HCT116 (cell line): ENCODE measurements around the gene PEX26. TPM values are rescaled to one million over a fixed set of nuclear protein-coding genes. Genes with fewer than 3 reads are reported as not detected.

Experiments
- ATAC-seq: fragments of 200-7000 bp; cut with Tn5 transposase; 2 replicates; pipeline ENCODE4 v1.9.1; 2020; ENCODE audit warnings: mild to moderate bottlenecking, moderate library complexity
- BruUV-seq: library from RNA; stranded (reverse); fragments of 400-500 nt; replicated peaks from 2 replicates; lab custom pipeline; 2021; lab: Mats Ljungman, UMichigan
- CTCF ChIA-PET: fragments of 300-600 bp; sonication (Branson Sonifier 250); formaldehyde crosslinking; loops from one replicate; lab custom pipeline; 2021; ENCODE audit warnings: antibody characterized with exemption; lab: Charles Lee
- POLR2A ChIA-PET: fragments of 300-600, 350-600 bp; sonication (Branson Sonifier 250); formaldehyde crosslinking; loops from one replicate; lab custom pipeline; 2021; ENCODE audit warnings: antibody characterized with exemption; lab: Charles Lee
- RAD21 ChIA-PET, 2 experiments: fragments of 300-600 bp; sonication (Branson Sonifier 250); formaldehyde crosslinking; loops; one replicate each; lab custom pipeline; 2023; ENCODE audit warnings: low total read pairs in 2 of 2; ENCODE audit not compliant: uncharacterized antibody in 2 of 2, unreplicated experiment in 2 of 2, low non-redundant PET in 1 of 2; lab: Charles Lee
- DNase-seq: peaks from one replicate; pipeline ENCODE4 v3.0.0-alpha.2; 2010; ENCODE audit warnings: low read depth, low spot score
- H2AFZ ChIP-seq: fragments of 200-600 bp; shearing (Covaris generic), sonication (generic); 2 replicates; pipeline ENCODE4 v1.6.1; 2017; ENCODE audit warnings: low read depth, mixed run types, mixed read lengths, antibody characterized with exemption, low read length; ENCODE audit not compliant: poor library complexity, severe bottlenecking
- H3K27ac ChIP-seq: 2 replicates; pipeline ENCODE4 v1.5.1; 2012; ENCODE audit warnings: low read depth, low read length
- H3K27me3 ChIP-seq: fragments of 200-600 bp; sonication (generic); 2 replicates; pipeline ENCODE4 v1.6.1; 2016; ENCODE audit warnings: mixed run types, low read length, mixed read lengths; ENCODE audit not compliant: insufficient read depth
- H3K36me3 ChIP-seq, 2 experiments: fragments of 200-500 bp in 1 of 2; fragments of 200-600 bp in 1 of 2; sonication (Bioruptor generic) in 1 of 2; sonication (generic) in 1 of 2; 2 replicates each; pipeline versions ENCODE4 v1.5.1 to v1.6.1; 2014 to 2016; ENCODE audit warnings: low read length in 2 of 2, inconsistent platforms in 1 of 2, mixed read lengths in 1 of 2, mixed run types in 1 of 2; ENCODE audit not compliant: insufficient read depth in 2 of 2, control insufficient read depth in 1 of 2
- H3K4me1 ChIP-seq, 2 experiments: fragments of 200-600 bp in 1 of 2; sonication (generic) in 1 of 2; 2 replicates each; pipeline versions ENCODE4 v1.5.1 to v1.6.1; 2012 to 2017; ENCODE audit warnings: low read length in 2 of 2, inconsistent platforms in 1 of 2, mild to moderate bottlenecking in 1 of 2, mixed read lengths in 1 of 2, mixed run types in 1 of 2, moderate library complexity in 1 of 2; ENCODE audit not compliant: insufficient read depth in 2 of 2, control insufficient read depth in 1 of 2
- H3K4me2 ChIP-seq: fragments of 200-600 bp; sonication (generic); 2 replicates; pipeline ENCODE4 v1.6.1; 2017; ENCODE audit warnings: mixed run types, low read length, mixed read lengths
- H3K4me3 ChIP-seq, 2 experiments: fragments of 200-600 bp in 1 of 2; sonication (generic) in 1 of 2; replicated peaks in 1 of 2; 2 replicates each; pipeline ENCODE4 v1.5.1; 2011 to 2016; ENCODE audit warnings: low read length in 2 of 2, control low read depth in 1 of 2, low read depth in 1 of 2, mild to moderate bottlenecking in 1 of 2, mixed read lengths in 1 of 2, mixed run types in 1 of 2
- H3K79me2 ChIP-seq: fragments of 200-600 bp; sonication (generic); 2 replicates; pipeline ENCODE4 v1.6.1; 2017; ENCODE audit warnings: mild to moderate bottlenecking, mixed run types, low read length, moderate library complexity, mixed read lengths; ENCODE audit not compliant: insufficient read depth
- H3K9ac ChIP-seq: fragments of 200-600 bp; sonication (generic); 2 replicates; pipeline ENCODE4 v1.6.1; 2016; ENCODE audit warnings: low read length, mixed read lengths
- H3K9me2 ChIP-seq: fragments of 200-600 bp; sonication (generic), shearing (Covaris generic); 2 replicates; pipeline ENCODE4 v1.6.1; 2017; ENCODE audit warnings: mixed run types, mild to moderate bottlenecking, moderate library complexity; ENCODE audit not compliant: insufficient read depth
- H3K9me3 ChIP-seq, 2 experiments: fragments of 200-500 bp in 1 of 2; fragments of 200-600 bp in 1 of 2; sonication (Bioruptor generic) in 1 of 2; sonication (generic) in 1 of 2; 2 replicates each; pipeline ENCODE4 v1.6.1; 2014 to 2017; ENCODE audit warnings: low read length in 2 of 2, mixed read lengths in 2 of 2, inconsistent platforms in 1 of 2, low read depth in 1 of 2, mild to moderate bottlenecking in 1 of 2, mixed run types in 1 of 2, moderate library complexity in 1 of 2; ENCODE audit not compliant: control insufficient read depth in 1 of 2, insufficient read depth in 1 of 2
- H4K20me1 ChIP-seq: fragments of 200-600 bp; sonication (generic), shearing (Covaris generic); 2 replicates; pipeline ENCODE4 v1.6.1; 2017; ENCODE audit warnings: mixed run types, mild to moderate bottlenecking, moderate library complexity; ENCODE audit not compliant: insufficient read depth
- ATF3 ChIP-seq: IDR thresholded peaks from 2 replicates; pipeline ENCODE4 v1.6.1; 2012
- EZH2phosphoT487 ChIP-seq: fragments of 200-600 bp; IDR thresholded peaks from 2 replicates; pipeline ENCODE4 v1.6.1; 2018; ENCODE audit warnings: antibody characterized with exemption, borderline replicate concordance
- MAX ChIP-seq: IDR thresholded peaks from 2 replicates; pipeline ENCODE4 v1.6.1; 2012
- POLR2A ChIP-seq: IDR thresholded peaks from 2 replicates; pipeline ENCODE4 v1.7.0; 2011; ENCODE audit warnings: borderline replicate concordance; ENCODE audit not compliant: insufficient read depth, insufficient read length; ENCODE audit errors: extremely low read depth
- RAD21 ChIP-seq: IDR thresholded peaks from 2 replicates; pipeline ENCODE4 v1.6.1; 2012; ENCODE audit warnings: low read depth, mild to moderate bottlenecking
- ZBTB33 ChIP-seq: IDR thresholded peaks from 2 replicates; pipeline ENCODE4 v1.6.1; 2011; ENCODE audit warnings: mild to moderate bottlenecking, low read length, moderate library complexity; ENCODE audit not compliant: insufficient replicate concordance; ENCODE audit errors: extremely low read depth
- ZNF274 ChIP-seq: fragments of 200-500 bp; sonication (Bioruptor generic); IDR thresholded peaks from 2 replicates; pipeline ENCODE4 v1.6.1; 2014; ENCODE audit warnings: mild to moderate bottlenecking, low read depth, low read length, inconsistent platforms
- intact Hi-C: fragments of 100-400 bp; cut with micrococcal nuclease; formaldehyde crosslinking; loops from 2 replicates; pipeline ENCODE4 v1.10.0; 2022
- total RNA-seq: library from RNA; stranded (reverse); gene quantifications from one replicate; pipeline ENCODE4 v1.2.1, GENCODE V29; 2021; ENCODE audit not compliant: unreplicated experiment

Gene PEX26
- total RNA-seq, 1 experiment from 2014 or later, result 26.4 TPM

GRCh38 chr22:18056807-18057474 is 20.8 kb upstream of the PEX26 start:
- Histone ChIP-seq H4K20me1 (no peaks in the 10 kb centered on the region), H3K4me3 (no peak overlapping the region), H2AFZ (no peak overlapping the region), H3K27ac (no peak overlapping the region), H3K36me3 (no peaks in the 10 kb centered on the region), H3K9me2 (no peaks in the 10 kb centered on the region; the same call in 1 of the 2 replicates), H3K9me3 (no peaks in the 10 kb centered on the region), H3K27me3 (no peaks in the 10 kb centered on the region), H3K4me2 (peak overlapping the region; percentile 31), H3K79me2 (no peaks in the 10 kb centered on the region), H3K4me1 (peaks cover 0 to 37% of the 10 kb centered on the region in 2 experiments; a peak in 3 of 4 replicates), H3K9ac (no peak overlapping the region; the same call in 1 of the 2 replicates)
- ChIA-PET RAD21 (no interaction called here), POLR2A (interaction anchor here (0.8 kb wide), 1 partner anchor 8 kb away, joined by 3 read pairs; no protein-coding TSS in a partner anchor), CTCF (interaction anchor here (0.6 kb wide), 1 partner anchor 15 kb away, joined by 3 read pairs; no protein-coding TSS in a partner anchor)
- no peak for DNase-seq
- TF ChIP-seq RAD21 (no peak), ZBTB33 (no peak), ZNF274 (no peak), EZH2phosphoT487 (no peak), POLR2A (no peak), MAX (no peak), ATF3 (no peak)
- no TSS peak for BruUV-seq
- ATAC-seq, result no peak
- intact Hi-C loops, result no loop called here
